Brain microvascular endothelial cell (primary cell): ENCODE data around the gene HNRNPU.

Experiments used
- DNase-seq: peaks from one replicate; pipeline ENCODE4 v3.0.0-alpha.2; 2020
- H3K27ac ChIP-seq: fragments of 250-450 bp; sonication (Bioruptor Pico); 2 replicates; pipeline ENCODE4 v1.5.1; 2020; ENCODE audit warnings: mild to moderate bottlenecking, moderate library complexity
- H3K27me3 ChIP-seq: fragments of 250-450 bp; sonication (Bioruptor Pico); replicated peaks from 2 replicates; pipeline ENCODE4 v1.5.1; 2020; ENCODE audit warnings: mild to moderate bottlenecking
- H3K36me3 ChIP-seq: fragments of 250-450 bp; sonication (Bioruptor Pico); replicated peaks from 2 replicates; pipeline ENCODE4 v1.5.1; 2020; ENCODE audit warnings: mild to moderate bottlenecking
- H3K4me3 ChIP-seq: 2 replicates; pipeline ENCODE4 v1.5.1; 2011; ENCODE audit warnings: low read depth, mild to moderate bottlenecking, control low read depth, low read length, moderate library complexity
- CTCF ChIP-seq: IDR thresholded peaks from 2 replicates; pipeline ENCODE4 v1.5.1; 2011; ENCODE audit warnings: low read depth, mild to moderate bottlenecking, moderate library complexity, low read length, control low read depth, inconsistent platforms; ENCODE audit errors: missing control alignments
- in situ Hi-C: cut with HindIII; loops from 2 replicates; pipeline ENCODE4 v1.10.0; 2017; ENCODE audit warnings: low sequenced_read_pairs, low pct_ligation_motif_present

Gene HNRNPU

GRCh38 chr1:244866355-244866754 lies 2.0 kb upstream of the HNRNPU start:
- in situ Hi-C loops = no loop called here
- H3K36me3 ChIP-seq = peaks cover 5% of the 10 kb centered on the region
- H3K27me3 ChIP-seq = no peaks in the 10 kb centered on the region
- H3K4me3 ChIP-seq = no peak overlapping the region
- H3K27ac ChIP-seq = no peak overlapping the region
- DNase-seq = no peak
- TF ChIP-seq CTCF = no peak

DNA sequence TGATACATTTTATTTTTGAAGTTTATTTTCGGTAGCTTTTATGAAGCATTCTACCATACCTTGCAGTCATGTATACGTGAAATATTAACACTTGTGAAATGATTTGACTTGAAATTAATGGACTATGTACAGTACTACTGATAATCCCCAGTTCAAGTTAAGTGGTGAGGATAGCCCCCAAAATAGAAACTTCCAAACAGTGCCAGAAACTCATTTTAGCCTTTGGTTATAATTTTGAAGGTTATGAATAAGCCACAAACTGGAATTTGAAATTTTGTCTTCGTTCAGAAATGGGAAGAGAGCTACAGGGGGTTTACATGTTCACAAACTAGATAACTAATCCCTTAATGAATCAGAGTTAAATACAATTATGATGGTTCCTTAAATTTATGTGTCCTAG lies 1.5 kb upstream of the HNRNPU start:
- Histone ChIP-seq H3K27ac (no peak overlapping the region), H3K27me3 (no peaks in the 10 kb centered on the region)

DNA sequence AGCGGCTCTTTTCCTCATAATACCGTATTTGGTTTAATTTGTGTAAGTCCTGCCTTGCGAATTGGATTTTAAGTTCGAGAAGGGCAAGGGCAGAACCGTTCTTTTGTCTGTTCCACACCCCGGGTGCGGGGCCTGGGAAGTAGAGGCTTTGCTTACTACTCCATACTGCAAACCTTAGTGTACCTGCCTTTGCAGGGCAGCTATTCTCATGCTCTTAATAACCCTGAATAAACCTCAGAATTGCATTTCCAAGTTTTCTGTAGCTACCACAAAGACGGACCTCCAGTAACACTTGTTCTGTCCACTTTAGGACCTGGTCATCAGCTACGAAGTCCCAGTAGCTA lies 657 bp upstream of the HNRNPU start:
- Histone ChIP-seq H3K27ac (peak overlapping the region; percentile 92), H3K36me3 (peaks cover 15% of the 10 kb centered on the region), H3K27me3 (no peaks in the 10 kb centered on the region), H3K4me3 (peak overlapping the region; percentile 62)
- no peak for DNase-seq
- in situ Hi-C loops = no loop called here
- TF ChIP-seq CTCF = no peak

More for the DNA sequence above, 1.5 kb upstream of the HNRNPU start:
- no peak for DNase-seq
- peaks cover 7% of the 10 kb centered on the region for H3K36me3 ChIP-seq
- H3K4me3 ChIP-seq = no peak overlapping the region
- in situ Hi-C loops = no loop called here
- no peak for TF ChIP-seq CTCF

DNA sequence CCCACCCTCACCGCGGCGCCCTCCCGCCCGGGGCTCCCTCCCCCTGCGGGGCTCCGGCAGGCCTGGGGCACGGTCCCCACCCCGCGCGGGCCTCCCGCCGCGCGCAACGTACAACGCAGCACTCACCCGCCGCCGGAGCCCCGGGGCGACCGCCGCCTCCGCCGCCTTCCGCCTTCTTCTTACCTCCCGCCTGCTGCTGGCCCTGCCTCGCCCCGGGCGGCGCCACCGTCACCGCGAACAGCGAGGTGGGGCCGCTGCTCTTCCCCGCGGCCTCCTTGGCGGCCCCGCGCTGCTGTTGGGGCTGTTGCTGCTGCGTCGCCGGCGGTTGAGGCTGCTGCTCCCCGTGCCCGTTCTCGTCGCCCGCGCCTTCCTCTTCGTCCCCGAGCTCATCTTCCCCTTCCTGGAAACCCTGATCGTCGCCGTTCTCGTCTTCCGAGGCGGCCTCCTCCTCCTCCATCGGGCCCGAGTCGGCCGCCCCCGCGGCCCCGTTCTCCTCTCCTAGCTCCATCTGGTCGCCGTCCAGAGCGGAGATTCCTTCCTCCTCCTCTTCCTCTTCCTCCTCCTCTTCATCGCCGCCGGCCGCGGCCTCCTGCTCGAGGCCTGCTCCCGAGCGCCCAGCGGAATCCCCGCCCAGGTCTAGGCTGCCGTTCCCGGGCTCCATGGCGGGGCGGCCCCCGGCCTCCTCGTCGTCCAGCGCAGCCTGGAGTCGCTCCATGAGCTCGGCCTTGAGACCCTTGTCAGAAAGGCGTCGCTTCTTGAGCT lies 671 bp downstream of the HNRNPU start:
- peaks cover 28% of the 10 kb centered on the region for H3K36me3 ChIP-seq
- in situ Hi-C loops = no loop called here
- TF ChIP-seq CTCF = no peak
- no peak for DNase-seq
- H3K27ac ChIP-seq = peak overlapping the region; percentile 92
- no peaks in the 10 kb centered on the region for H3K27me3 ChIP-seq
- peak overlapping the region; percentile 98 for H3K4me3 ChIP-seq

DNA sequence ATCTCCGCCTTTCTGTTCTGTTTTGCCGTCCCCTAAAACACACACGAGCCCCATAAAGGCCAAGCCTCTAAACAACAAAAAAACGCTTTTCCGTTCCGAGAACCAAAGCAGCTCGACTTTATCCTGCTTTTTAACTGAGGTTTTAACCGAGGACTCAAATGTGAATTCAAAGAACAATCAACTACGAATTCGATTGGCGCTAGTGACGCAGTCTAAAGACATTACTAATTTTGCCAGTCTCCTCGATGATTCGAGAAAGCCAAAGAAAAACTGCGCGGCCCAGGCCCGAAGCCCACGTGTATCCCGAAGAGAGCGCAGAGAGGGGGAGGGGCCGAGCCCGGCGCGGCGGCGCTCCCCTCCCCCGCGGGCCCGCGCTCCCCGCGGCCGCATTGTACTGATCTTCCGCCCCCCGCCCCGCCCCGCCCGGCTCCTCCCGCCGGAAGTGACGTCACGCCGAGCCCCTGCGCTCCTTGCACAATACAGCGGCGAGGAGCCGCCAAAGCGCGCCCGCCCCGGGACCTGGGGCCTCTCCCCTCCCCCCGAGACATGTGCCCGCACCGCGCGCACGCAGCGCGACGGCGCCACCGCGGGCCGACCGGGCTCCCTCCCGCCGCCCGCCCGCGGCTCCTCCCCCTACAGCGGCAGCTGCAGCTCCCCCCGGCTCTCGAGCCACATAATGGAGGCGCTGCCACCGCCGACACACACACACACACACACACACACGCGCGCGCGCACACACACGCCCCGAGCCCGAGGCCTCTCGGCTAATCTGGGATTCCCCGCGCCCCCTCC lies 1.4 kb downstream of the HNRNPU start:
- in situ Hi-C loops = no loop called here
- no peak for TF ChIP-seq CTCF
- no peaks in the 10 kb centered on the region for H3K27me3 ChIP-seq
- peak overlapping the region; percentile 98 for H3K4me3 ChIP-seq
- peak overlapping the region; percentile 92 for H3K27ac ChIP-seq
- DNase-seq = peak; percentile 91
- H3K36me3 ChIP-seq = peaks cover 34% of the 10 kb centered on the region
